Cortex of kidney (tissue), 1 donor: ENCODE measurements around the gene RAI14.

ENCODE experiments used
- DNase-seq: peaks from one replicate; lab custom pipeline; 2025; lab: John Stamatoyannopoulos, UW

The RAI14 gene

GRCh38 chr5:34656001-34656699 is at the start of gene RAI14:
RAI14 (plus strand) TSS chr5:34656328; CDS start chr5:34686920, 30,592 bp downstream.
- DNase-seq = peak; percentile 35

GRCh38 chr5:34608368-34608767 is 47.8 kb upstream of the RAI14 start:
- no peak for DNase-seq

- DNase-seq = no peak
Measured at GRCh38 chr5:34608859-34609648, 47.1 kb upstream of the RAI14 start.

GRCh38 chr5:34609951-34610441 is 46.1 kb upstream of the RAI14 start:
- DNase-seq = no peak

GRCh38 chr5:34610546-34610945 is 45.6 kb upstream of the RAI14 start:
- no peak for DNase-seq

- DNase-seq = no peak
Measured at GRCh38 chr5:34611464-34612415, 44.4 kb upstream of the RAI14 start.

- no peak for DNase-seq
Measured at GRCh38 chr5:34616651-34617050, 39.5 kb upstream of the RAI14 start.

- no peak for DNase-seq
Measured at GRCh38 chr5:34618371-34619065, 37.6 kb upstream of the RAI14 start.

GRCh38 chr5:34620185-34620584 is 35.9 kb upstream of the RAI14 start:
- DNase-seq = no peak

- no peak for DNase-seq
Measured at GRCh38 chr5:34621277-34622097, 34.6 kb upstream of the RAI14 start.

GRCh38 chr5:34622098-34622400 is 34.1 kb upstream of the RAI14 start:
- DNase-seq = no peak

GRCh38 chr5:34624691-34625090 is 31.4 kb upstream of the RAI14 start:
- no peak for DNase-seq

- DNase-seq = no peak
Measured at GRCh38 chr5:34625246-34625645, 30.9 kb upstream of the RAI14 start.

- DNase-seq = no peak
Measured at GRCh38 chr5:34626036-34626435, 30.1 kb upstream of the RAI14 start.

GRCh38 chr5:34626751-34627150 is 29.4 kb upstream of the RAI14 start:
- no peak for DNase-seq

GRCh38 chr5:34627794-34628193 is 28.3 kb upstream of the RAI14 start:
- no peak for DNase-seq

GRCh38 chr5:34628373-34628772 is 27.8 kb upstream of the RAI14 start:
- DNase-seq = no peak

- DNase-seq = no peak
Measured at GRCh38 chr5:34630596-34630995, 25.5 kb upstream of the RAI14 start.

GRCh38 chr5:34632807-34633422 is 23.2 kb upstream of the RAI14 start:
- no peak for DNase-seq

GRCh38 chr5:34639852-34640626 is 16.1 kb upstream of the RAI14 start:
- no peak for DNase-seq
